GM06990 (cell line): ENCODE results near the gene MAS1.

Experiments used
- DNase-seq: peaks from one replicate; pipeline ENCODE4 v3.0.0-alpha.2; 2011; ENCODE audit not compliant: insufficient read length; ENCODE audit errors: extremely low read depth
- H3K27me3 ChIP-seq: replicated peaks from 2 replicates; pipeline ENCODE4 v1.6.0; 2011; ENCODE audit warnings: low read length; ENCODE audit not compliant: control insufficient read depth, insufficient read depth
- H3K36me3 ChIP-seq: 2 replicates; pipeline ENCODE4 v1.5.1; 2011; ENCODE audit warnings: low read length; ENCODE audit not compliant: control insufficient read depth, insufficient read depth
- H3K4me3 ChIP-seq: replicated peaks from 2 replicates; pipeline ENCODE4 v1.5.1; 2011; ENCODE audit warnings: low read depth, mild to moderate bottlenecking, control low read depth, low read length
- CTCF ChIP-seq: IDR thresholded peaks from 2 replicates; pipeline ENCODE4 v1.5.1; 2011; ENCODE audit warnings: low read length, control low read depth, mild to moderate bottlenecking, inconsistent platforms; ENCODE audit not compliant: insufficient read depth, poor library complexity, severe bottlenecking

MAS1 gene

GRCh38 chr6:159893064-159893463, 2.3 kb downstream of the MAS1 start:
- Histone ChIP-seq H3K27me3 (no peaks in the 10 kb centered on the region; the same call in none of the 2 replicates), H3K4me3 (no peak overlapping the region), H3K36me3 (no peaks in the 10 kb centered on the region)
- no peak for DNase-seq
- TF ChIP-seq CTCF = no peak

- TF ChIP-seq CTCF = no peak
- Histone ChIP-seq H3K27me3 (no peaks in the 10 kb centered on the region; the same call in 1 of the 2 replicates), H3K36me3 (no peaks in the 10 kb centered on the region), H3K4me3 (no peak overlapping the region)
- DNase-seq = no peak
These were observed 4.2 kb downstream of the MAS1 start for GRCh38 chr6:159894991-159895390.

GRCh38 chr6:159897603-159898002, 6.8 kb downstream of the MAS1 start:
- TF ChIP-seq CTCF = no peak
- no peaks in the 10 kb centered on the region; the same call in 1 of the 2 replicates for H3K27me3 ChIP-seq
- DNase-seq = no peak
- no peak overlapping the region for H3K4me3 ChIP-seq
- H3K36me3 ChIP-seq = no peaks in the 10 kb centered on the region

- H3K36me3 ChIP-seq = no peaks in the 10 kb centered on the region
- DNase-seq = no peak
- H3K4me3 ChIP-seq = no peak overlapping the region
- H3K27me3 ChIP-seq = no peaks in the 10 kb centered on the region; the same call in 1 of the 2 replicates
- no peak for TF ChIP-seq CTCF
These were observed 7.7 kb downstream of the MAS1 start for GRCh38 chr6:159898519-159898918.

- H3K27me3 ChIP-seq = no peaks in the 10 kb centered on the region
- no peak for DNase-seq
- H3K4me3 ChIP-seq = no peak overlapping the region
- no peak for TF ChIP-seq CTCF
- H3K36me3 ChIP-seq = no peaks in the 10 kb centered on the region
These were observed 9.4 kb downstream of the MAS1 start for GRCh38 chr6:159899994-159900745.
